GM18526 (cell line): ENCODE measurements around the gene ATP2B3.

Source experiments
- POLR2A ChIP-seq: IDR thresholded peaks from 3 replicates; pipeline ENCODE4 v1.6.1; 2011; ENCODE audit not compliant: insufficient read length; ENCODE audit errors: extremely low read depth

Gene ATP2B3

DNA sequence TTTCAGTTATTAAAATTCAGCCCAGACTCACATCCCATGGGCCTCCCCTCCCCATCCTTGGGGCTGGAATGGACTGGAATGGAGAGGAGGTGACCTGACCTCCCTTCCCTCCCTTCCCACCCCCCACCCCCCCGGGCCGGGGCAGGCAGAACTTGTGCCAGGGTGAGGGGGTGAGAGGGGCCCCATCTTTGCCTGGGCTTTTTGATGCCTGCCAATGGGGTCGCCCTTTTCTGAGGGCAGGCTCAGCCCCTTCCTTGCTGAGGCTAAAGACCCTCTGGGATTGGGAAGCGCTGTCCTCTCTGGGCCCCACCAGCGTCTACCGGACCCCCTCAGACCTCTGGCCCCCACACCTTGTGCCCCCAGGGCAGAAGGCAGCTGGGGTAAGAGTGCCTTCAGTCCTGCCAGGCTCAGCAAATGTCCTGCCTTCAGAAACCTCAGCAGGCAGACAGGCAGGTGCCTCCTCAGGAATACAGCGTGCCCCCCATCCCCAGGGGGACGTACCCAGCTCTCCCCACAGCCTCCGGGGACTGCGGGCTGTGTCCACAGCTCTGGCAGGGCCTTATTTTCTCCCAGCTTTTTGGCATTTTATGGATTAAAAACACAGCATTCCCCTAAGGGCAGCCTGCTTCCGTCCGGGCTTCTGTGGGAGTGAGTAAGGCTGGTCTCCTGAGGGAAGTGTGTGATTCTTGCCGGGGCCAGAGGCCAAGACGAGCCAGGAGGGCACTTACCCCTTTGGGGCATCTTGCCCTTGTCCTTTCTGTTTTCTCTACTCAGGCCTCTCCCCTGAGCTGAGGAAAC, 94.1 kb downstream of the ATP2B3 start:
- TF ChIP-seq POLR2A = no peak

DNA sequence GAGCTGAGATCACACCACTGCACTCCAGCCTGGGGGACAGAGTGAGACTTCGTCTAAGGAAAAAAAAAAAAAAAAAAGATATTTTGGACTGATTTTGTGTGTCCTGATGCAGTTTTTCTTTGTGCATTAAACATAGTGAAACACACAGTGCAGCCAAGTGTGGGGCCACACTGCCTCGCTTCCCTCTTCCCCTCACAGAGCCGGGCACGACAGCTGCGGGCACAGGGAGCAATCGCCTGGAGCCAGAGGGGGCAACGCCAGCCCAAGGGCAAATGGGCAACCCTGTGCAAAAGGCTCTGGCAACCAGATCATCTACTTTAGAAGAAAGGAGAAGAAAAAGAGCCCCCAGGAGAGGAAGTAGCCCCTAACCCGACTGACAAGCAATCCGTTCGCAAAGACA, 95.0 kb downstream of the ATP2B3 start:
- TF ChIP-seq POLR2A = no peak

GRCh38 chrX:153614818-153615217, 97.4 kb downstream of the ATP2B3 start:
- TF ChIP-seq POLR2A = no peak

- TF ChIP-seq POLR2A = no peak
Observed at GRCh38 chrX:153620576-153620975, 103.1 kb downstream of the ATP2B3 start.

GRCh38 chrX:153621949-153622598, 104.6 kb downstream of the ATP2B3 start:
- TF ChIP-seq POLR2A = no peak

DNA sequence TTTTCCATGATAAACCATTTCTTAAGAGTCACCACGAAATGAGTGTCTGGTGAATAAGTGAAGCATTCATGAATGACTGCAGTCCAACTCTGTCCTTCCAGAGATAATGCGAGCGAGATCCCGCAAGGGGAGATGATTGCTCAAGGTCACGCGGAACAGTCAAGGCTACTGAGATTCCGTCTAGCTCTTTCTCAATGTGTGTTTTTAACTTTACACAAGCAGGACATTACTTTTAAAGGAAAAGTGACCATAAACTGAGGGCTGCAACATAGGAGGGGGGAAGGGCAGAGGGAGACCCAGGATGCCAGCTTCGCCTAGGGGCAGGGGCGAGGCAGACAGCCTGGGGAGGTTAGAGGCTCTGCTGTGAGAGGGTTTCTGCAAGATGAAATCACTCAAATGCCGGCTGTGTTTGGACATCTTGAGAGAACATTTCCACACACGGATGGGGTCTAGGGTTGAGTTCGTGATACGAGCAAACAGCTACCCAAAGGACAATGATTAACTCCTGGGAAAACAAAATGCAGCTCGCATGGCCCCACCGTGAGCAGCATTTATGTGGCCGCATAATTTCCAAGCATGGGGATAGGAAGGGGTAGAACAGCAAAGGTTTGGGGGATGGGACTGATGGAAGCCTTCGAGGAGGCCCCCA, 105.3 kb downstream of the ATP2B3 start:
- TF ChIP-seq POLR2A = no peak

- TF ChIP-seq POLR2A = no peak
Observed at GRCh38 chrX:153623310-153624029, 106.0 kb downstream of the ATP2B3 start.

- no peak for TF ChIP-seq POLR2A
Observed at GRCh38 chrX:153624196-153625091, 107.0 kb downstream of the ATP2B3 start.

- TF ChIP-seq POLR2A = no peak
Observed at GRCh38 chrX:153625271-153626024, 108.0 kb downstream of the ATP2B3 start.

DNA sequence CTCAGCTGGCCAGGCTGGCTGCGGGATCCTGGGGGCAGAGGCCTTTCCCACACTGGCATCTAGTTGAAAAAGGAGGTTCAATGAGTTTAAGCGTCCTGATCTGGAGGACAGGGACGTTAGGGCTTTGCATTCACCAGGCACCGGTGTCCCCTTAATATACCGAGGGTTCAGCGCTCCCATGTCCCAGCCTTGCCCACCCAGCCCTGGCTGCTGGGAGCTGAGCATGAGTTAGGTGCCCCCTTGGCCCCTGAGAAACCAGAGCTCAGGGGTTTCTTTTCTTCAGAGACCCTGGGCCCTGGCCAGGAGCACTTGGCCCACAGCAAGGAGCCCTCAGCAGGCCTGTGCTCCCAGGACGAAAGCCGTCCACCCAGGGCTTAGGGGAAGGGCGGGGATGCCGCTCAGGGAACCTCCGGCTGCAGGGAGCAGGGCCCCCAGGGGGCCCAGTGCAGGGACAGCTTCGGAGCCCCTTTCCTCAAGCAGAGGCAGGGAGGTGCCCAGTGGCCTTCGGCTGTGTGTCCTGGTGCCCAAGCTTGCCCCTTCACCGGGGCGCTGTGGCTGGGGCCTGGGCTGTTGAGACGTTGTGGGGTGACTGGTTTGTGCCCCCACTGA, 108.7 kb downstream of the ATP2B3 start:
- no peak for TF ChIP-seq POLR2A

- TF ChIP-seq POLR2A = no peak
Observed at GRCh38 chrX:153626863-153627674, 109.6 kb downstream of the ATP2B3 start.

GRCh38 chrX:153627675-153628111, 110.3 kb downstream of the ATP2B3 start:
- TF ChIP-seq POLR2A = no peak
